Measurements from ENCODE around the gene ZNF41. TPM values are rescaled to one million over a fixed set of nuclear protein-coding genes. Genes with fewer than 3 reads are reported as not detected.

Gene ZNF41
- 4.4 and 5.1 TPM in 2 replicates for total RNA-seq

DNA sequence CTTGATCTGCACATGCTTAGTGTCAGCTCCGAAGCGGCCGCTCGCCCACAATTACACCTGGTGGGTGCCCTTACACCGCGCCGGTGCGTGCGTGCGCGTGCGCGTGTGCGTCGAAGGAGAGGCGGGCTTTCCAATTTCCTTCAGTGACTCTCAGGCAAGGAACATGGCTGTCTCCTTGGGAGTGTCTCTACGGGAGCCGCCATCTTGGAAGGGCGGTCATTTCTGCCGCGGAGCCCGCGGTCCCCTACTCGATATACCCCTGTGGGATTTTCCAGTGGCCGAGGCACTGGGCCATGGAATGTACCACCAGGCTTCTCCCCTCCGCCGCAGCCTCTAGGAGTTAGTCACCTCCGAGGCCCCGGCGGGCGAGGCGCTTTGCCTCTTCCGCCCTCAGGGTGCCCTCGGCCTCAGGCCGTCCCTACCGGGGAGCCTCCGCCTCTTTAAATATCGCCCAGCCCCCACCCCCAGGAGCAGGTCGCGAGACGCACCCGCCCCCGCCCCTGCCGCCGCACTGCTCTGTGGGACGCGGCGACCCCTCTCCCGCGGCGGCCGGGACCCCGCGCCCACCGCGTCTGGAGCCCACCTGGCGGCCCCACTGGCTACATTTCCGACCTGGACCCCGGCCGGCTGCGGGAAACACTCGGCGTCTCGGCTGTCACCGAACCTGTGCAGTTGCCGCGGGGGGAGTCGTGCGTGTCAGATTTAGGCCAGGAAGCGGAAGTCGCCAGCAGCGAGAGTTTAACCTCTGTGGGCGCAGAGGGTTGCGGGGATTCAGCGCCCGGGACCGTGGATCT, at the start of gene ZNF41:
ZNF41 (minus strand) TSS at position 711 of the 794 bp plus-strand sequence. CDS start 15,741 bp downstream, outside the sequence.

Other genes with a start within 250 kb of the ZNF41 start
- gene ZNF157, start 112.6 kb downstream of the ZNF41 start, total RNA-seq, result 0.14 TPM in 1 of 2 replicates, not detected in the other
- gene ARAF, start 78.0 kb upstream of the ZNF41 start, total RNA-seq, result 10.1 and 13.6 TPM in 2 replicates
- 1,537 and 1,802 TPM in 2 replicates for gene TIMP1, start 99.2 kb upstream of the ZNF41 start, total RNA-seq
- 0.18 and 0.71 TPM in 2 replicates for gene SYN1, start 136.6 kb upstream of the ZNF41 start, total RNA-seq
- gene CFP, start 146.7 kb upstream of the ZNF41 start, total RNA-seq, result 0.14 and 0.46 TPM in 2 replicates
- 14.6 and 16.6 TPM in 2 replicates for gene ELK1, start 167.3 kb upstream of the ZNF41 start, total RNA-seq
- gene UXT, start 176.0 kb upstream of the ZNF41 start, total RNA-seq, result 143 and 152 TPM in 2 replicates

All from smooth muscle cell of bladder (primary cell).